HepG2 (cell line): ENCODE measurements around the gene MIB1. TPM values are rescaled to one million over a fixed set of nuclear protein-coding genes. Genes with fewer than 3 reads are reported as not detected.

Experiments used
- AHDC1 ChIP-seq: sonication (generic); formaldehyde crosslinking; IDR thresholded peaks from 2 replicates; pipeline ENCODE4 v1.5.1; 2020; ENCODE audit warnings: mild to moderate bottlenecking, missing genetic modification reagents, borderline replicate concordance
- CHD4 ChIP-seq: fragments of 200-600 bp; sonication (generic); IDR thresholded peaks from 2 replicates; pipeline ENCODE4 v1.7.0; 2017; ENCODE audit warnings: mild to moderate bottlenecking, low read length, borderline replicate concordance
- RARG ChIP-seq: sonication (generic); formaldehyde crosslinking; IDR thresholded peaks from 2 replicates; pipeline ENCODE4 v1.4.0; 2020; ENCODE audit warnings: low read depth, mild to moderate bottlenecking, missing genetic modification reagents
- SMAD3 ChIP-seq: sonication (generic); formaldehyde crosslinking; IDR thresholded peaks from 2 replicates; pipeline ENCODE4 v1.4.0; 2020; ENCODE audit warnings: missing genetic modification reagents
- ZNF256 ChIP-seq: sonication (generic); formaldehyde crosslinking; conservative IDR thresholded peaks from 2 replicates; pipeline ENCODE4 v1.4.0; 2020; ENCODE audit warnings: missing genetic modification reagents
- ZNF574 ChIP-seq: sonication (generic); formaldehyde crosslinking; IDR thresholded peaks from 2 replicates; pipeline ENCODE4 v1.4.0; 2020; ENCODE audit warnings: missing genetic modification reagents
- polyA plus RNA-seq, 8 experiments: library from polyadenylated mRNA; depleted of rRNA in 3 of 8; stranded (reverse) in 7 of 8; unstranded in 1 of 8; fragments of >200 nt; fragmentation: Illumina TruSeq in 4 of 8; extraction: Trizol in 4 of 8; gene quantifications; 2 replicates each; pipeline versions ENCODE4 v1.2.1 to v1.2.3, GENCODE V29; 2011 to 2016; ENCODE audit warnings: low read depth in 4 of 8, missing spikeins in 1 of 8, mixed read lengths in 1 of 8; ENCODE audit not compliant: insufficient read depth in 1 of 8
- total RNA-seq, 5 experiments: library from RNA; depleted of rRNA; stranded (reverse); fragments of >200 nt; fragmentation: Illumina TruSeq; extraction: Trizol; gene quantifications; 2 replicates each; pipeline ENCODE4 v1.2.3, GENCODE V29; 2016; ENCODE audit warnings: low read depth in 1 of 5
- TF ChIP-seq, protein P1 (sequence below): sonication (generic); formaldehyde crosslinking; IDR thresholded peaks from 2 replicates; pipeline ENCODE4 v1.5.0; 2020; ENCODE audit warnings: mild to moderate bottlenecking, missing genetic modification reagents
- TF ChIP-seq, protein P2 (sequence below): sonication (generic); formaldehyde crosslinking; IDR thresholded peaks from 2 replicates; pipeline ENCODE4 v1.4.0; 2020; ENCODE audit warnings: missing genetic modification reagents, borderline replicate concordance

The MIB1 gene
- total and polyA plus RNA-seq, 2 of the 13 experiments (the other 11 are each of a cell fraction or from before 2014, with no cell fraction given), result 12.0 to 47.0 TPM

GRCh38 chr18:21735452-21736015 is 5.1 kb upstream of the MIB1 start (continued):
- TF ChIP-seq AHDC1 (CRISPR knock-in tag) (no peak; the same call in 1 of the 2 replicates), ZNF256 (CRISPR knock-in tag) (no peak), CHD4 (no peak), RARG (CRISPR knock-in tag) (no peak), SMAD3 (CRISPR knock-in tag) (no peak), ZNF574 (CRISPR knock-in tag) (peak; percentile 76)
- TF ChIP-seq, protein P1, sequence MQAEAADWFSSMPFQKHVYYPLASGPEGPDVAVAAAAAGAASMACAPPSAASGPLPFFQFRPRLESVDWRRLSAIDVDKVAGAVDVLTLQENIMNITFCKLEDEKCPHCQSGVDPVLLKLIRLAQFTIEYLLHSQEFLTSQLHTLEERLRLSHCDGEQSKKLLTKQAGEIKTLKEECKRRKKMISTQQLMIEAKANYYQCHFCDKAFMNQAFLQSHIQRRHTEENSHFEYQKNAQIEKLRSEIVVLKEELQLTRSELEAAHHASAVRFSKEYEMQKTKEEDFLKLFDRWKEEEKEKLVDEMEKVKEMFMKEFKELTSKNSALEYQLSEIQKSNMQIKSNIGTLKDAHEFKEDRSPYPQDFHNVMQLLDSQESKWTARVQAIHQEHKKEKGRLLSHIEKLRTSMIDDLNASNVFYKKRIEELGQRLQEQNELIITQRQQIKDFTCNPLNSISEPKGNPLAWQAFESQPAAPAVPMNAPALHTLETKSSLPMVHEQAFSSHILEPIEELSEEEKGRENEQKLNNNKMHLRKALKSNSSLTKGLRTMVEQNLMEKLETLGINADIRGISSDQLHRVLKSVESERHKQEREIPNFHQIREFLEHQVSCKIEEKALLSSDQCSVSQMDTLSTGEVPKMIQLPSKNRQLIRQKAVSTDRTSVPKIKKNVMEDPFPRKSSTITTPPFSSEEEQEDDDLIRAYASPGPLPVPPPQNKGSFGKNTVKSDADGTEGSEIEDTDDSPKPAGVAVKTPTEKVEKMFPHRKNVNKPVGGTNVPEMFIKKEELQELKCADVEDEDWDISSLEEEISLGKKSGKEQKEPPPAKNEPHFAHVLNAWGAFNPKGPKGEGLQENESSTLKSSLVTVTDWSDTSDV (CRISPR knock-in tag), result no peak
- TF ChIP-seq, protein P2, sequence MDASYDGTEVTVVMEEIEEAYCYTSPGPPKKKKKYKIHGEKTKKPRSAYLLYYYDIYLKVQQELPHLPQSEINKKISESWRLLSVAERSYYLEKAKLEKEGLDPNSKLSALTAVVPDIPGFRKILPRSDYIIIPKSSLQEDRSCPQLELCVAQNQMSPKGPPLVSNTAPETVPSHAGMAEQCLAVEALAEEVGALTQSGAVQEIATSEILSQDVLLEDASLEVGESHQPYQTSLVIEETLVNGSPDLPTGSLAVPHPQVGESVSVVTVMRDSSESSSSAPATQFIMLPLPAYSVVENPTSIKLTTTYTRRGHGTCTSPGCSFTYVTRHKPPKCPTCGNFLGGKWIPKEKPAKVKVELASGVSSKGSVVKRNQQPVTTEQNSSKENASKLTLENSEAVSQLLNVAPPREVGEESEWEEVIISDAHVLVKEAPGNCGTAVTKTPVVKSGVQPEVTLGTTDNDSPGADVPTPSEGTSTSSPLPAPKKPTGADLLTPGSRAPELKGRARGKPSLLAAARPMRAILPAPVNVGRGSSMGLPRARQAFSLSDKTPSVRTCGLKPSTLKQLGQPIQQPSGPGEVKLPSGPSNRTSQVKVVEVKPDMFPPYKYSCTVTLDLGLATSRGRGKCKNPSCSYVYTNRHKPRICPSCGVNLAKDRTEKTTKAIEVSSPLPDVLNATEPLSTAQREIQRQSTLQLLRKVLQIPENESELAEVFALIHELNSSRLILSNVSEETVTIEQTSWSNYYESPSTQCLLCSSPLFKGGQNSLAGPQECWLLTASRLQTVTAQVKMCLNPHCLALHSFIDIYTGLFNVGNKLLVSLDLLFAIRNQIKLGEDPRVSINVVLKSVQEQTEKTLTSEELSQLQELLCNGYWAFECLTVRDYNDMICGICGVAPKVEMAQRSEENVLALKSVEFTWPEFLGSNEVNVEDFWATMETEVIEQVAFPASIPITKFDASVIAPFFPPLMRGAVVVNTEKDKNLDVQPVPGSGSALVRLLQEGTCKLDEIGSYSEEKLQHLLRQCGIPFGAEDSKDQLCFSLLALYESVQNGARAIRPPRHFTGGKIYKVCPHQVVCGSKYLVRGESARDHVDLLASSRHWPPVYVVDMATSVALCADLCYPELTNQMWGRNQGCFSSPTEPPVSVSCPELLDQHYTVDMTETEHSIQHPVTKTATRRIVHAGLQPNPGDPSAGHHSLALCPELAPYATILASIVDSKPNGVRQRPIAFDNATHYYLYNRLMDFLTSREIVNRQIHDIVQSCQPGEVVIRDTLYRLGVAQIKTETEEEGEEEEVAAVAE (CRISPR knock-in tag), result peak; percentile 49; the same call in 1 of the 2 replicates
